ENCODE results near the gene RHBDL2.
"Not testable (repeated sequence)": the region's sequence is repeated elsewhere in the genome, so short reads cannot be mapped to it uniquely, and the experiment has no call there.

The RHBDL2 gene

DNA sequence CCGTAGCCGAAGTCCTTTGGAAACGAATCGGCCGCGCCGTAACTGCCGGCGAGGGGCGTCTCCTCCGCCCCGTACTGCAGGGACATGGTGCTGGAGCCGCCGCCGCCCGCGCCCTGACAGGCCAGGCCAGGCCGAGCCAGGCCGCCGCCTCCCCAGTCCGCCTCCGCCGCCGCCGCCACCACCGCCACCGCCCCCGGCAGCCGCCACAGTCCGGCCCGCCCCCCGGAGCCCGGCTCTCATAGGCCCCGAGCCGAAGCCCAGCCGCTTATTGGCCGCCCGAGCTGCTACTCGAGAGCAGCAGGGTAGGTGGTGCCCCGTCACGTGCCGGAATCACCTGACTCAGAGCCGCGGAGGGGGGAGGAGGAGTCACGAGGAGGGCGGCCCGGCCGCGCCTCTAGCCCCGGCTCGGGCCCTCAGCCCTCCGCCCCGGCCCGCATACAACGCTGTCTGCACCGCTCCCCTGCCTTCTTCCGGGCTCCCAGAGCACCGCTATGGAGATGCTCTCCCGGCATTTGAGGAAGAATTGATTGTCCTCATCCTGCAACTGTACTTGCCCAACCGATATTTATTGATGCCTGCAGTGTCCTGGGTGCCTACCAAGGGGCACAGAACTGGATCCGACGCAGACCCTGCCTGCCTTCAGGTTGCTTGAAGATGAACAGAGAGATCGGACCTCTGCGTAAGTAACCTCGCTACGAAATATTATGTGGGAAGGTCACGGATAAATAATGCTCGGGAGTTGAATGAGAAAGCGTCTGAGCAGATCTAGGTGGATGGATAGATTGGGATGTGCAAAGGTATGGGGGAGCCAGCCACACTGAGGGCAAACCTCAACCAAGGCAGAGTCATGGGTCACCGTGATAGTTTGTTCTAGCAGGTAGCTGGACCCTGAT, 81.8 kb downstream of the RHBDL2 start, which contains the start of gene RRAGC:
Gene RRAGC, minus strand, starts transcription at position 212 of the 893 bp plus-strand sequence. Its CDS starts 126 bp downstream, at position 86.
- H3K27ac ChIP-seq = peak within 1 kb of the TSS; percentile 78
- TF ChIP-seq ZFX (IDR thresholded peaks at IDR 0.05; ENCODE audit: borderline replicate concordance) = no peak
- TF ChIP-seq, protein P1, sequence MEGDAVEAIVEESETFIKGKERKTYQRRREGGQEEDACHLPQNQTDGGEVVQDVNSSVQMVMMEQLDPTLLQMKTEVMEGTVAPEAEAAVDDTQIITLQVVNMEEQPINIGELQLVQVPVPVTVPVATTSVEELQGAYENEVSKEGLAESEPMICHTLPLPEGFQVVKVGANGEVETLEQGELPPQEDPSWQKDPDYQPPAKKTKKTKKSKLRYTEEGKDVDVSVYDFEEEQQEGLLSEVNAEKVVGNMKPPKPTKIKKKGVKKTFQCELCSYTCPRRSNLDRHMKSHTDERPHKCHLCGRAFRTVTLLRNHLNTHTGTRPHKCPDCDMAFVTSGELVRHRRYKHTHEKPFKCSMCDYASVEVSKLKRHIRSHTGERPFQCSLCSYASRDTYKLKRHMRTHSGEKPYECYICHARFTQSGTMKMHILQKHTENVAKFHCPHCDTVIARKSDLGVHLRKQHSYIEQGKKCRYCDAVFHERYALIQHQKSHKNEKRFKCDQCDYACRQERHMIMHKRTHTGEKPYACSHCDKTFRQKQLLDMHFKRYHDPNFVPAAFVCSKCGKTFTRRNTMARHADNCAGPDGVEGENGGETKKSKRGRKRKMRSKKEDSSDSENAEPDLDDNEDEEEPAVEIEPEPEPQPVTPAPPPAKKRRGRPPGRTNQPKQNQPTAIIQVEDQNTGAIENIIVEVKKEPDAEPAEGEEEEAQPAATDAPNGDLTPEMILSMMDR (IDR thresholded peaks at IDR 0.05) = no peak

DNA sequence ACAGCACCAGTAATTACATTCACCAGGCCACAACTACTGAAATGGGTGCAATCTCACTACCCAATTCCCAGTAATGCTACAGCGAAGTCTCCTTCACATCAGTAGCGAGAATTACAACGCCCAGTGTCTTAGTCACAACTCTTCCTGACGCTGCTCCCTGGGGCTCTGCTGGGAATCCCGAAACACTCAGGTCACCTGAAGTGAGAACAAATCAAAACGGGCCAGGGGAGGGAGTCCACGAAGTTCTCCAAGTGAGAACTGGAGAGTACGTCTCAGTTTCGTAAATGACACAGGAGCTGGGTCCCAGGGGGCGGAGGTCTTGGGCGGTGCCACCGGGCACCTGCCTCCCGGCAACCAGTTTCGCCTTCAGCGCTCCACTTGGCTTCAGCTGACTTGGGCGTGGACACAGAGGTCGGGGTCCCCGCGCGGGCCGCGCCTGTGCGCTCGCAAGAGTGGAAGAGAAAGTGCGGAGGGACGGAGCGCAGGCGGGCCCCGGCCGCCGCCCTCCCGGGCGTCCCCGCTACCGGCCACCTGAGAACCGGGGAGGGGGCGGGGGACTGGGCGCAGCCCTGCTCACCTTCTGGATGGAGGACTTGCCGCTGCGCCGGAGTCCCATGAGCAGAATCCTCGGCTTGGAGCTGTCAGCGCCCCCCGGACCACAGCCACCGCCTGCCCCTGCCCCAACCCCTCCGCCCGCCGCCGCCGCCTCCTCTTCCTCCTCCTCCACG, 82.6 kb downstream of the RHBDL2 start:
- TF ChIP-seq, protein P1 (IDR thresholded peaks at IDR 0.05) = no peak
- no peak for TF ChIP-seq ZFX (IDR thresholded peaks at IDR 0.05; ENCODE audit: borderline replicate concordance)
- peak overlapping the region; percentile 78 for H3K27ac ChIP-seq

DNA sequence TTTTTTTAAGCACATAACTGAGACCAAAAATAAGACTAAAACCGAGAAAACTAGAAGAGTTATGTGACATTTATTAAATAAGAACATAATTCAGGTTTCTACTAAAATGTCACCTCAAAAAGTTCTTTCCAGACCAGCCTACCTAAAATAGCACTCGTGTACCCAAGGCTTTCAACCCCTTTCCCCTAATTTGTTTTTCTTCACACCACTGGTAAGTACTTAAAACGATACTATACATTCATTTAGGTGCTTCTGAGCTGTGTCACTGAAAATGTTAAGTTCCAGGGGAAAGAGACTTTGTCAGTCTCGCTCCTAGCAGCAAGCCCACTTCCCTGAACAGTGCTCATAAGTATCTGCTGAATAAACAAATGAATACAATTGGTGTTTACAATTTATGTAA, 88.8 kb downstream of the RHBDL2 start:
- H3K27ac ChIP-seq = no peak overlapping the region
- no peak for TF ChIP-seq ZFX (IDR thresholded peaks at IDR 0.05; ENCODE audit: borderline replicate concordance)
- TF ChIP-seq, protein P1 (IDR thresholded peaks at IDR 0.05) = no peak

DNA sequence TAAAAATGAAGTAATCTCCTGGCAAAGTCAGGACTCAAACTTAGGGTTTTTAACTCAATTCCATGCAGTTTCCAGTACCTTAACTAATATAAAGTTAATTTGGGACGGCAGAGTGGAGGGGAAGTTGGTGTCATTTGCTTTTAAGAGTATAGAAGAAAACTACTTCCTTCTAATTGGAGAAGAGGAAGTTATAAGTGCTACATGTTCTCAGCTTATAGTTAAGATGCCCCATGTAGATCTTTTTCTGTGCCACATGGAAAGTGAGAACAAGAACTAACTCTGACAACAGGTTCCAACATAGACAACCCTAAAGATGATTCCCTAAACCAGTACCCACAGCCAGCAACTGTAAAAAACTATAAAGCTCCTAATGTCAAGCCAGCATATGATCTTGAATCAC, 93.6 kb downstream of the RHBDL2 start:
- H3K27ac ChIP-seq = no peak overlapping the region
- TF ChIP-seq ZFX (IDR thresholded peaks at IDR 0.05; ENCODE audit: borderline replicate concordance) = no peak
- TF ChIP-seq, protein P1 (IDR thresholded peaks at IDR 0.05) = no peak

DNA sequence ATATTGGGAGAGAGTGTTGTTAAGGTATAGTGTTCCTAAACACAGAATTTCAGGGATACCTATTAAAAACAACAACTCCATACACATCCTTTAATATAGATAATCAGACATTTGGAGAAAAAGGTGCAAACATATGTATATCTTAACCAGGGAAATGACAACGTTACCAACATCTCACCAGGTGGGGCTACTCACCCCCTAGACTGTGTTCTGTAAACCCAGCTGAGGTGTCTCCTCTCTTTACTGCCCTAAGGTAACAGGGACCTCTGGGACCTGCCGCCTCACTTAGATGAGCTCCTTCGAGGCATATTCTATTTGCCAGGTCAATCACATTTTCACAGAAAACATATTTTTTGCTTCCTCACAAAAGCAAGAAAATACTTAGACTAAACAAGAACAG, 95.4 kb downstream of the RHBDL2 start:
- H3K27ac ChIP-seq = no peak overlapping the region
- TF ChIP-seq ZFX (IDR thresholded peaks at IDR 0.05; ENCODE audit: borderline replicate concordance) = no peak
- TF ChIP-seq, protein P1 (IDR thresholded peaks at IDR 0.05) = no peak

DNA sequence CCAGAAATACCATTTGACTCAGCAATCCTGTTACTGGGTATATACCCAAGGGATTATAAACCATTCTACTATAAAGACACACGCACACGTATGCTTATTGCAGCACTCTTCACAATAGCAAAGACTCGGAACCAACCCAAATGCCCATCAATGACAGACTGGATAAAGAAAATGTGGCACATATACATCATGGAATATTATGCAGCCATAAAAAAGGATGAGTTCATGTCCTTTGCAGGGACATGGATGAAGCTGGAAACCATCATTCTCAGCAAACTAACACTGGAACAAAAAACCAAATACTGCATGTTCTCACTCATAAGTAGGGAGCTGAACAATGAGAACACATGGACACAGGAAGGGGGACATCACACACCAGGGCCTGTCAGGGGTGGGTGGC, 96.5 kb downstream of the RHBDL2 start:
- not testable (repeated sequence) for H3K27ac ChIP-seq

DNA sequence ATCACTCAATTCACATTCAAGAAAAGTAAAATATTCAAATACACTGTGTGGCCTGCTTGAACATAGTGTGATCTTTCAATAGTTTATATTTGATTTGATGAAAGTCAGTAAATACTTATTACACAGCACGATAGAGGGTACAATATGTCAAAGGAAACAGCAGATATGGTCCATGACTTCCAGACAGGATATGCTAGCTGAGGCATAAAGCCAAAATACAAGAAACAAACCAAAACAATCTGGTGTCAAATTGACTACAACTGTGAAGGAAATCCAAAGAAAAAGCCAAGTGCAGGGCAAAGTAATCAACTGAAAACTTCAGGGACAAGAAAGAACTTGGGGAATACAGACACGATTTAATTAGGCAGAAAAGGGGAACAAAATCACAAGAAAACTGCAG, 101.3 kb downstream of the RHBDL2 start:
- TF ChIP-seq, protein P1 (IDR thresholded peaks at IDR 0.05) = no peak
- no peak for TF ChIP-seq ZFX (IDR thresholded peaks at IDR 0.05; ENCODE audit: borderline replicate concordance)
- H3K27ac ChIP-seq = no peak overlapping the region

Measured in 22Rv1 (cell line).